ENCODE data around the gene ALKBH3.

The ALKBH3 gene

GRCh38 chr11:43941257-43941994, 60.8 kb downstream of the ALKBH3 start:
- no peak for DNase-seq (ENCODE audit: low read depth)

DNA sequence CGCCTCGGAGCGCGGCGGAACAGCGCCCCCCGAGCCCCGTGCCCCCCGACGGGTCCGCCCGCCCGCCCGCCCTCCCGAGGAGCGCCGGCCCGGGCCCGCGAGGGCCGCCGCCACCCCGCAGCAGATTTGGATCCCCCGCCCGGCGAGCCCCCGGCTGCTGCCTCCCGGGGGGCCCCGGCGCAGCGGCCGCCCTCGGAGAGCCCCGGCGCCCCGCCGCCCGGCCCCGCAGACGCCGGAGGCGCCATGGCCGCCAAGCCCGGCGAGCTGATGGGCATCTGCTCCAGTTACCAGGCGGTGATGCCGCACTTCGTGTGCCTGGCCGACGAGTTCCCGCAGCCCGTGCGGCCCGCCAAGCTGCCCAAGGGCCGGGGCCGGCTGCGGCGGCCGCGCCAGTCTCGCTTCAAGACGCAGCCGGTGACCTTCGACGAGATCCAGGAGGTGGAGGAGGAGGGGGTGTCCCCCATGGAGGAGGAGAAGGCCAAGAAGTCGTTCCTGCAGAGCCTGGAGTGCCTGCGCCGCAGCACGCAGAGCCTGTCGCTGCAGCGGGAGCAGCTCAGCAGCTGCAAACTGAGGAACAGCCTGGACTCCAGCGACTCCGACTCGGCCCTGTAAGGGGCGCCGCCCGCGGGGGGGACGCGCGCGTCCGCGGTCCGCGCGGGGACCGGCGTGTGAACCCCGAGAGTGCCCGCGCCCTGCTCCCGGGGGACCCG, 62.2 kb downstream of the ALKBH3 start:
- DNase-seq (ENCODE audit: low read depth), result no peak

DNA sequence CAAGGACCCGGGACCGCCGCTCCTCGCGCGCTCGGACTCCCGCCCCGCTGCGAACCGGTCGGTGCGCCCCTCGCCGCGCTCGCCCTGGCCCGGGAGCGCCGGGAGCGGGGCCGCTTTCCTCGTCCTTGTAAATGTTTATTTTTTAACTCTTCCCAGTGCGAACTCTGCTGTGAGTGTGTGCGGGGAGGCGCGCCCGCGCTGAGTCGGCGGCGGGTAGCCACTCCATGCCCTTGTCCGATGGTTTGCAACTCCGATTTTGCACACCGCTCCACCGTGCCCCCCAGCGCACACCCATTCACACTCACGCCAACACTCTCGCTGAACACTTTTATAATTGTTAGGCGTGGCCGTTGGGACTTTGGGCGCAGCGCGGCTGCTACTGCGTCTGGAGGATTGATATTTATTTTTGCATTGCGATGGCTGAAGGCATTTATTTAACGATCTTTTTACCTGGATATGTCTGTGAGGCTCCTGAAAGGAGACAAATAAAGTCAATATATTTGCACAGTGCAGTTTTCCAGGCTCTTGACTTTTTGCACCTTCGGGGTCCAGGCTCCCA, 62.8 kb downstream of the ALKBH3 start:
- DNase-seq (ENCODE audit: low read depth), result no peak

- no peak for DNase-seq (ENCODE audit: low read depth)
These were observed 63.5 kb downstream of the ALKBH3 start for GRCh38 chr11:43943931-43944751.

DNA sequence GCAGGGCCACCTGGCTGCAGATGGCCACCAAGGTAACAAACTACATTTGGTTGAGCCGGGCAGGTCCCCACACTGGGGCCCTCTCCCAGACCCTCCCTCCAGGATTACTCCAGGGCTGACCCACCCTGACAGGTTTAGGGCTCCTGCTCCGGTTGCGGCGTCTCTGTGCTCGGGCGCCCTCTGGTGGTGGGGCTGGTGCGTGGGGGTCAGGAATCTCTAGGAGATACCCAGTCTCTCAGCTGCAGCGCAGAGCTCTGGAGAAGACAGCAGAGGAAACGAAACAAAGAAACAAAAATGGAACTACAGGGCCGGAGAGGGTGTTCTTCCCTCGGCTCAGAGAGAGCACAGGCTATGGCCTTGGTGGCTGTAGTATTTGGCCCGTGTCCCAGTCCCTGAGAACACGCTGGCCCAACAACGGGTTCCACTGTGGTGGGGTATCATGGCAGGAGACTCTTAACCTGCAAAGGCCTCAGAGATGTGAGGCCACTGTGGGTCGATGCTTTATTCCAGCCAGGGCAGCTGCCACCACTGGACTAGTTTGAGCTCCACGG, 64.2 kb downstream of the ALKBH3 start:
- peak; percentile 25 for DNase-seq (ENCODE audit: low read depth)

DNA sequence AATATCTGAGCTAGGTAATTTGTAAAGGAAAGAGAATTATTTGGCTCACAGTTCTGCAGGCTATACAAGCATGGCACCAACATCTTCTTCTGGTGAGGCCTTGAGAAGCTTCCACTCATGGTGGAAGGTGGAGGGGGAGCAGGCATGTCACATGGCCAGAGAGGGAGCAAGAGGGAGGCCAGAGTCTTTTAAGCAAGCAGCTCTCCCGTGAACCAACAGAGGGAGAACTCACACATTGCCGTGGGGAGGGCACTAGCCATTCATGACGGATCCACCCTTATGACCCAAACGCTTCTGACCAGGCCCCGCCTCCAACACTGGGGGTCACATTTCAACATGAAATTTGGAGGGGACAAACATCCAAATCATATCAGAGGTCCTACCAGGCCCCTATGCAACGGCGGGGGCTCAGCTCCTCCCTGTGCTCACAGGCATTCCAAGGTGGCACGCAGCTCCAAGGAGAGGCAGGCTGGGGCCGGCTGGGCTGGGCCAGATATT, 66.4 kb downstream of the ALKBH3 start:
- DNase-seq (ENCODE audit: low read depth), result no peak

GRCh38 chr11:43947815-43948214, 67.2 kb downstream of the ALKBH3 start:
- DNase-seq (ENCODE audit: low read depth), result no peak

- DNase-seq (ENCODE audit: low read depth), result no peak
These were observed 68.0 kb downstream of the ALKBH3 start for GRCh38 chr11:43948341-43949225.

GRCh38 chr11:43950311-43950855, 69.8 kb downstream of the ALKBH3 start:
- no peak for DNase-seq (ENCODE audit: low read depth)

DNA sequence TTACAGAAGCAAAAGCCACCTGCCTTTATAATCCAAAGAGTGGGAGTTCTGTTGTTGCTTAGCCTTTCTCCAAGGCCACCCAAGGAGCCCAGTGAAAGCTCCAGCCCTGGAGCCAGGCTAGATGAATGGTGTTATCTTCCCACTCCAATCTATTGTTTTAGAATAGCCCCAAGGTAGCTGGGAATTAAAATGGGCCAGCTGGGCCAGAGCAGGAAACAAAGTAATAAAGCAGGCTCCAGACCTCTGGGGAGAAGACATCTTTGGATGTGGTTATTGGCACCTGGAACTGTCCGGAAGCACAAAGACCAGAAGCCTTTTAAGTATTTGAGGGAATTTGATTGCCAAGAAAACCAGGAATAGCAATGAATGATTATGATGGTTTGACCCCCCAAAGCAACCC, 70.6 kb downstream of the ALKBH3 start:
- no peak for DNase-seq (ENCODE audit: low read depth)

- DNase-seq (ENCODE audit: low read depth), result no peak
These were observed 71.4 kb downstream of the ALKBH3 start for GRCh38 chr11:43952020-43952400.

DNA sequence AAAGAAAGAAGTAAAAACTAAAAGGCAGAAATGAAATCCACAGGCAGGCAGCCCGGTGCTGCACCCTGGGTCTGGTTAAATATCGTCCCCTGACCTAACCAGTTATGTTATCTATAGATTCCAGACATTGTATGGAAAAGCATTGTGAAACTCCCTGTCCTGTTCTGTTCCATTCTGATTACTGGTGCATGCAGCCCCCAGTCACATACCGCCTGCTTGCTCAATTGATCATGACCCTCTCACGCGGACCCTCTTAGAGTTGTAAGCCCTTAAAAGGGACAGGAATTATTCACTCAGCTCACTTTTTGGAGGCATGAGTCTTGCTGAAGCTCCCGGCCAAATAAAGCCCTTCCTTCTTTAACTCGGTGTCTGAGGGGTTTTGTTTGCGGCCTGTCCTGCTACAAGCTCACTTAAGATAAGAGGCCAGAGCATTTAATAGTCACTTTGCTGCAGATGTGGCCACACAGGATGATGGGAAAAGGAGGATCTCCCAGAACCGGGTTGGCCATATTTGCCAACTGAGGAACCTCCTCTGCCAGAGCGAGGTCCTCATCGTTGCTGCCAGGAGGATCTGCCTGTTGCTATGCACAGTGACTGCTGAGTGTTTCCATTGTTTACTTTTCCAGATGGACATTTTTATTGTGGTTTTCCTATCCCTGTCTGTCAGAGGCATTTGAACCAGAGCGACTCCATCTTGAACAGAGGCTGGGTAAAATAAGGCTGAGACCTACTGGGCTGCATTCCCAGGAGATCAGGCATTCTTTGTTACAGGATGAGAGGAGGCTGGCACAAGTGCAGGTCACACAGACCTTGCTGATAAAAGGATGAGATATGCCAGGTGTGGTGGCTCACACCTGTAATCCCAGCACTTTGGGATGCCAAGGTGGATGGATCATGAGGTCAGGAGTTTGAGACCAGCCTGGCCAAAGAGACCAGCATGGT, 72.0 kb downstream of the ALKBH3 start:
- no peak for DNase-seq (ENCODE audit: low read depth)

- no peak for DNase-seq (ENCODE audit: low read depth)
These were observed 72.9 kb downstream of the ALKBH3 start for GRCh38 chr11:43953521-43953920.

DNA sequence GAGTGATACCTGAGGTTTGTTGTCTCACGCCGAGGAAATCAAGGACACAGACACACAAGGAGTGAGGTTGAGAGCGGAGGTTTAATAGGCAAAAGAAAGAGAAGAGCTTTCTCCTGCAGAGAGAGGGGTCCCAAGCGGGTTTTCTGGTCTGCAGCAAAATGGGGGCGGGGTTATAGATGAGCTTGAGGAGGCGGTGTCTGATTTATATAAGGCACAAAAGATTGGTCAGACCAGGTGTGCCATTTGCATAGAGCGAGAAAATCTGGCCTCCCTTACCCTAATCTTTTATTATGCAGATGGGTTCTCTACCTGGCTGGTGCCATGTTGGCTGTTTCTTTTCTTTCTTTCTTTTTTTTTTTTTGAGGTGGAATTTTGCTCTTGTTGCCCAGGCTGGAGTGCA, 73.6 kb downstream of the ALKBH3 start:
- no peak for DNase-seq (ENCODE audit: low read depth)

DNA sequence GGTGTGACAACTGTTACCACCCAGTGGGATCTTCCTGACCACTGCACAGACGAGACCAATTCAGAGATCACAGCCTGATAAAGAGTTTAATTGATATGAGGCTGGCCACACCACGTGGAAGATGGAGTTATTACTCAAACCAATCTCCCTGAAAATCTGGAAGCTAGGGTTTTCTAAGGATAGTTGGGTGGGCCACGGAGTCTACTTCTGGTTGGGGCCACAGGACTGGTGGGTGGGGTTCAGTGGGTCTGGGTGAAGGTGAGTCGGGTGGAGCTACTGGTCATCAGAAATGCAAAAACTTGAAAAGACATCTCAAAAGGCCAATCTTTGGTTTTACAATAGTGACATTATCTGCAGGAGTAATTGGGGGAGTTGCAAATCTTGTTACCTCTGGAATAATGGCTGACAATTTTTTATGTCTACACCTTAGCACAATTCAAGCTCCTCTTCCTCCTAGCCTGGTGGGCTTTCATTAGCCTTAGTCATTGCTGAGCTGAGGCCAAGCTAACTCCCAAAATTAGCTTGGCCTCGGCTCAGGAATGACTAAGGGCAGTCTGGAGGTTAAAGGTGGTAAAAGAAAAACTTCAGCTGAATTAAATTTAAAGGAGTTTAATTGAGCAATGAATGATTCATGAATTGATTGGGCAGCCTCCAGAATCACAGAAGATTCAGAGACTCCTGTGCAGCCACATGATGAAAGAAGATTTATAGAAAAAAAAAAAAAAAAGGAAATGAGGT, 74.9 kb downstream of the ALKBH3 start:
- DNase-seq (ENCODE audit: low read depth), result no peak

GRCh38 chr11:43957571-43957970, 76.9 kb downstream of the ALKBH3 start:
- DNase-seq (ENCODE audit: low read depth), result no peak

GRCh38 chr11:43959321-43959995, 78.8 kb downstream of the ALKBH3 start:
- no peak for DNase-seq (ENCODE audit: low read depth)

Measured in stimulated activated CD8-positive, alpha-beta memory T cell treated with anti-CD3 and anti-CD28 coated beads, Interleukin-12 subunit alpha, Interleukin-12 subunit beta, amount 100 ng/mL, for 1 hour (primary cell).